ENCODE results near the gene B4GALT2.

Gene B4GALT2

GRCh38 chr1:43952731-43953346, 26.2 kb upstream of the B4GALT2 start:
- Mint-ChIP-seq H3K4me1 (peaks cover 17% of the 10 kb centered on the region), H3K4me3 (no peak overlapping the region), H3K27me3 (no peaks in the 10 kb centered on the region), H3K27ac (no peak overlapping the region), H3K9me3 (no peaks in the 10 kb centered on the region), H3K36me3 (peaks cover 12% of the 10 kb centered on the region)
- CTCF ChIA-PET, result interaction anchor here (1.2 kb wide), 1 partner anchor 84 kb away, joined by 4 read pairs; no protein-coding TSS in a partner anchor
- no peak for DNase-seq

GRCh38 chr1:43953361-43953760, 25.6 kb upstream of the B4GALT2 start:
- H3K4me3 Mint-ChIP-seq, result no peak overlapping the region
- H3K4me1 Mint-ChIP-seq, result peaks cover 12% of the 10 kb centered on the region
- H3K36me3 Mint-ChIP-seq, result peaks cover 14% of the 10 kb centered on the region
- CTCF ChIA-PET, result interaction anchor here (1.2 to 2.9 kb wide), 2 partner anchors 19 to 83 kb away, joined by 4 to 15 read pairs; no protein-coding TSS in a partner anchor
- no peaks in the 10 kb centered on the region for H3K27me3 Mint-ChIP-seq
- no peak overlapping the region for H3K27ac Mint-ChIP-seq
- DNase-seq, result no peak
- H3K9me3 Mint-ChIP-seq, result no peaks in the 10 kb centered on the region

GRCh38 chr1:43954036-43954435, 25.0 kb upstream of the B4GALT2 start:
- Mint-ChIP-seq H3K27me3 (no peaks in the 10 kb centered on the region), H3K36me3 (peaks cover 17% of the 10 kb centered on the region), H3K27ac (no peak overlapping the region), H3K9me3 (no peaks in the 10 kb centered on the region), H3K4me3 (no peak overlapping the region), H3K4me1 (peaks cover 7% of the 10 kb centered on the region)
- DNase-seq, result no peak
- CTCF ChIA-PET, result interaction anchor here (1.2 to 2.9 kb wide), 2 partner anchors 19 to 83 kb away, joined by 4 to 15 read pairs; no protein-coding TSS in a partner anchor

GRCh38 chr1:43956234-43956633, 22.8 kb upstream of the B4GALT2 start:
- Mint-ChIP-seq H3K27me3 (no peaks in the 10 kb centered on the region), H3K36me3 (peaks cover 9% of the 10 kb centered on the region), H3K27ac (no peak overlapping the region), H3K9me3 (no peaks in the 10 kb centered on the region), H3K4me1 (no peaks in the 10 kb centered on the region), H3K4me3 (no peak overlapping the region)
- DNase-seq, result no peak
- CTCF ChIA-PET, result interaction anchor here (1.2 to 2.9 kb wide), 3 partner anchors 10 to 22 kb away, joined by 3 to 15 read pairs (median 5); partner anchors contain the start of gene IPO13

GRCh38 chr1:43957407-43958040, 21.5 kb upstream of the B4GALT2 start:
- CTCF ChIA-PET, result interaction anchor here (2.1 kb wide), 1 partner anchor 23 kb away, joined by 5 read pairs; no protein-coding TSS in a partner anchor
- Mint-ChIP-seq H3K9me3 (no peaks in the 10 kb centered on the region), H3K36me3 (peaks cover 13% of the 10 kb centered on the region), H3K27me3 (no peaks in the 10 kb centered on the region), H3K4me1 (no peaks in the 10 kb centered on the region), H3K4me3 (no peak overlapping the region), H3K27ac (no peak overlapping the region)
- no peak for DNase-seq

GRCh38 chr1:43958351-43959255, 20.4 kb upstream of the B4GALT2 start:
- no peaks in the 10 kb centered on the region for H3K27me3 Mint-ChIP-seq
- no peak overlapping the region for H3K4me3 Mint-ChIP-seq
- no peaks in the 10 kb centered on the region for H3K4me1 Mint-ChIP-seq
- CTCF ChIA-PET, result interaction anchor here (0.8 to 2.1 kb wide), 4 partner anchors 12 to 195 kb away, joined by 3 to 5 read pairs (median 4); partner anchors contain the start of gene DPH2
- H3K27ac Mint-ChIP-seq, result no peak overlapping the region
- no peak for DNase-seq
- H3K9me3 Mint-ChIP-seq, result no peaks in the 10 kb centered on the region
- H3K36me3 Mint-ChIP-seq, result peaks cover 14% of the 10 kb centered on the region

GRCh38 chr1:43960798-43961197, 18.2 kb upstream of the B4GALT2 start:
- H3K36me3 Mint-ChIP-seq, result peaks cover 14% of the 10 kb centered on the region
- H3K27ac Mint-ChIP-seq, result no peak overlapping the region
- no peak overlapping the region for H3K4me3 Mint-ChIP-seq
- no peaks in the 10 kb centered on the region for H3K27me3 Mint-ChIP-seq
- H3K9me3 Mint-ChIP-seq, result no peaks in the 10 kb centered on the region
- no peaks in the 10 kb centered on the region for H3K4me1 Mint-ChIP-seq
- no peak for DNase-seq
- CTCF ChIA-PET, result no interaction called here

GRCh38 chr1:43961692-43962091, 17.3 kb upstream of the B4GALT2 start:
- DNase-seq, result no peak
- H3K27ac Mint-ChIP-seq, result no peak overlapping the region
- no peak overlapping the region for H3K4me3 Mint-ChIP-seq
- H3K4me1 Mint-ChIP-seq, result no peaks in the 10 kb centered on the region
- CTCF ChIA-PET, result no interaction called here
- H3K36me3 Mint-ChIP-seq, result peaks cover 14% of the 10 kb centered on the region
- H3K27me3 Mint-ChIP-seq, result no peaks in the 10 kb centered on the region
- no peaks in the 10 kb centered on the region for H3K9me3 Mint-ChIP-seq

- no peaks in the 10 kb centered on the region for H3K27me3 Mint-ChIP-seq
- H3K36me3 Mint-ChIP-seq, result peaks cover 12% of the 10 kb centered on the region
- H3K9me3 Mint-ChIP-seq, result no peaks in the 10 kb centered on the region
- DNase-seq, result no peak
- no peak overlapping the region for H3K27ac Mint-ChIP-seq
- CTCF ChIA-PET, result no interaction called here
- no peak overlapping the region for H3K4me3 Mint-ChIP-seq
- no peaks in the 10 kb centered on the region for H3K4me1 Mint-ChIP-seq
Measured at GRCh38 chr1:43962324-43962723, 16.7 kb upstream of the B4GALT2 start.

GRCh38 chr1:43963006-43963405, 16.0 kb upstream of the B4GALT2 start:
- Mint-ChIP-seq H3K9me3 (no peaks in the 10 kb centered on the region), H3K27ac (no peak overlapping the region), H3K4me3 (no peak overlapping the region), H3K4me1 (no peaks in the 10 kb centered on the region), H3K36me3 (peaks cover 9% of the 10 kb centered on the region), H3K27me3 (no peaks in the 10 kb centered on the region)
- CTCF ChIA-PET, result no interaction called here
- no peak for DNase-seq

GRCh38 chr1:43963890-43964289, 15.1 kb upstream of the B4GALT2 start:
- Mint-ChIP-seq H3K4me3 (no peak overlapping the region), H3K9me3 (no peaks in the 10 kb centered on the region), H3K4me1 (peaks cover 3% of the 10 kb centered on the region), H3K27ac (no peak overlapping the region), H3K36me3 (peaks cover 8% of the 10 kb centered on the region), H3K27me3 (no peaks in the 10 kb centered on the region)
- no peak for DNase-seq
- CTCF ChIA-PET, result interaction anchor here (0.6 to 1.3 kb wide), 3 partner anchors 29 to 328 kb away, joined by 3 to 5 read pairs (median 3); no protein-coding TSS in a partner anchor

GRCh38 chr1:43965316-43965715, 13.7 kb upstream of the B4GALT2 start:
- no peak overlapping the region for H3K27ac Mint-ChIP-seq
- H3K9me3 Mint-ChIP-seq, result no peaks in the 10 kb centered on the region
- peaks cover 15% of the 10 kb centered on the region for H3K4me1 Mint-ChIP-seq
- H3K4me3 Mint-ChIP-seq, result no peak overlapping the region
- CTCF ChIA-PET, result no interaction called here
- H3K27me3 Mint-ChIP-seq, result no peaks in the 10 kb centered on the region
- H3K36me3 Mint-ChIP-seq, result peaks cover 5% of the 10 kb centered on the region
- no peak for DNase-seq

GRCh38 chr1:43968348-43968948, 10.6 kb upstream of the B4GALT2 start:
- H3K27me3 Mint-ChIP-seq, result no peaks in the 10 kb centered on the region
- DNase-seq, result peak; percentile 66
- CTCF ChIA-PET, result interaction anchor here (1.2 kb wide), 1 partner anchor 205 kb away, joined by 3 read pairs; no protein-coding TSS in a partner anchor
- H3K9me3 Mint-ChIP-seq, result no peaks in the 10 kb centered on the region
- H3K27ac Mint-ChIP-seq, result no peak overlapping the region
- peaks cover 30% of the 10 kb centered on the region for H3K4me1 Mint-ChIP-seq
- H3K36me3 Mint-ChIP-seq, result peaks cover 7% of the 10 kb centered on the region
- H3K4me3 Mint-ChIP-seq, result no peak overlapping the region

- peak overlapping the region; percentile 91 for H3K4me3 Mint-ChIP-seq
- H3K27me3 Mint-ChIP-seq, result no peaks in the 10 kb centered on the region
- no peak overlapping the region for H3K27ac Mint-ChIP-seq
- no peak for DNase-seq
- CTCF ChIA-PET, result no interaction called here
- H3K4me1 Mint-ChIP-seq, result peaks cover 40% of the 10 kb centered on the region
- peaks cover 10% of the 10 kb centered on the region for H3K36me3 Mint-ChIP-seq
- H3K9me3 Mint-ChIP-seq, result no peaks in the 10 kb centered on the region
Measured at GRCh38 chr1:43969416-43969745, 9.6 kb upstream of the B4GALT2 start.

Data from activated naive CD4-positive, alpha-beta T cell treated with anti-CD3 and anti-CD28 coated beads, Interleukin-2, amount 10 ng/mL, durations not matched to agents 7 days and 5 days (primary cell).